Amniotic epithelial cell (primary cell): ENCODE data around the gene TAF1D.
"Not testable (repeated sequence)": the region's sequence is repeated elsewhere in the genome, so short reads cannot be mapped to it uniquely, and the experiment has no call there.

Experiments used
- DNase-seq: peaks from one replicate; pipeline ENCODE4 v3.0.0-alpha.2; 2010; ENCODE audit warnings: low read depth

Gene TAF1D, protein sequence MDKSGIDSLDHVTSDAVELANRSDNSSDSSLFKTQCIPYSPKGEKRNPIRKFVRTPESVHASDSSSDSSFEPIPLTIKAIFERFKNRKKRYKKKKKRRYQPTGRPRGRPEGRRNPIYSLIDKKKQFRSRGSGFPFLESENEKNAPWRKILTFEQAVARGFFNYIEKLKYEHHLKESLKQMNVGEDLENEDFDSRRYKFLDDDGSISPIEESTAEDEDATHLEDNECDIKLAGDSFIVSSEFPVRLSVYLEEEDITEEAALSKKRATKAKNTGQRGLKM

DNA sequence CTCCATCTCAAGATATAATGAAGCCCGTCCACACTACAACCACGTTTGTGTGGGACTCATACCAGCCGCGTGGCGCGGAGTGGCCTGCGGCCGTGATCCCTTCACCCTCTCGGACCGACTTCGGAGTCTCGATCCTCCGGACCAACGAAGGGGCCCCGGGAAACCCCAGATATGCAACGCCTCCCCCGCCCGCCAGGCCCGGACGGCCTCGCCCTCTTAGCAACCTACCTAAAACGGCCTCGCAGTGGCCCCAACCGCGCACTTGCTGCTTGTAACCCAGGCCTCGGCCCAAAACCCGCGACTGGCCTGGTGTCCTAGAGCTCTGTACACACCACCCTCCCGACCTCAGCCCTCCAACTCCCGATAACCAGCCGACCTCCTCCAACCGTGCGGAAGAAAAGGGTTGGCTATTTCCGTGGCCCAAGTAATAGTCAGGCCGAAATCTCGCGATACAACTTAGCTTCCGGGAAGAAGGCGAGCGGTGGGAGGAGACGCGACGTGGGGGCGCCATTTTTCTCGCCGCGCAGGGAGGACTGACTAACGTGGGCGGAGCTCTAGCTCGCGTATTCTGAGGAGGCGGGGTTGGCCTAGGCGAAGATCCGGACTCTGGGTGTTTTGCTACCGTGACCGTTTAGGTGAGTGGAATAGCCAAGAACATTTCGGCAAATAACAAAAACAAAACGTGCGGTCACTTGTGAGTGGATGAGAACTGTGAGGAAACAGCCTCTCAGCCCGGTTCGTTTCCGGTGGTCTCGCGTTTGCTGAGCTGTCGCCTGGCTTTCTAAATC is at the start of gene TAF1D, which contains the start of gene C11orf54:
TSS of gene TAF1D (minus strand) at position 402 of the 788 bp plus-strand sequence. CDS start 2,191 bp downstream, outside the sequence.
TSS of gene C11orf54 (plus strand) at position 579 of the 788 bp plus-strand sequence. CDS start 5,722 bp downstream, outside the sequence.
- DNase-seq: peak; percentile 96

DNA sequence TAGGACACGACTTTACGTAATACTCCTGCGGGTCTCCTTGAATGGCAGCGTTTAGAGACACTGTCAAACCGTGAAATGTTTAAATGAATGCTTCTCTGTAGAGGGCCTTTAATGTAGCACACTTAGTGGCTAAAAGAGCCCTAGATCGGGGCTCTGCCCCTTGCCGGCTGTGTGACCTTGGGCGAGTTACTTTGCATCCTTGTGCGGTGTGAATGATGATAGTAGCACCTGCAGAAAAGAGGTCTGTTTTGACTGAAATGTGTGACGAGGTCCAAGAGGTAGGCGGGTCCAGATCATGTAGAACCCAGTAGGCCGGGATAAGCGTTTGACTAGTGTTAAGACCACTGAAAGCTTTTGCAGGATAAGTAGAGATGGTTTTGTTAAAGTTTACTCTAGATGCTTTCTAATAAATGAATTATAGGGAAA is 43.7 kb upstream of the TAF1D start:
- peak; percentile 11 for DNase-seq

DNA sequence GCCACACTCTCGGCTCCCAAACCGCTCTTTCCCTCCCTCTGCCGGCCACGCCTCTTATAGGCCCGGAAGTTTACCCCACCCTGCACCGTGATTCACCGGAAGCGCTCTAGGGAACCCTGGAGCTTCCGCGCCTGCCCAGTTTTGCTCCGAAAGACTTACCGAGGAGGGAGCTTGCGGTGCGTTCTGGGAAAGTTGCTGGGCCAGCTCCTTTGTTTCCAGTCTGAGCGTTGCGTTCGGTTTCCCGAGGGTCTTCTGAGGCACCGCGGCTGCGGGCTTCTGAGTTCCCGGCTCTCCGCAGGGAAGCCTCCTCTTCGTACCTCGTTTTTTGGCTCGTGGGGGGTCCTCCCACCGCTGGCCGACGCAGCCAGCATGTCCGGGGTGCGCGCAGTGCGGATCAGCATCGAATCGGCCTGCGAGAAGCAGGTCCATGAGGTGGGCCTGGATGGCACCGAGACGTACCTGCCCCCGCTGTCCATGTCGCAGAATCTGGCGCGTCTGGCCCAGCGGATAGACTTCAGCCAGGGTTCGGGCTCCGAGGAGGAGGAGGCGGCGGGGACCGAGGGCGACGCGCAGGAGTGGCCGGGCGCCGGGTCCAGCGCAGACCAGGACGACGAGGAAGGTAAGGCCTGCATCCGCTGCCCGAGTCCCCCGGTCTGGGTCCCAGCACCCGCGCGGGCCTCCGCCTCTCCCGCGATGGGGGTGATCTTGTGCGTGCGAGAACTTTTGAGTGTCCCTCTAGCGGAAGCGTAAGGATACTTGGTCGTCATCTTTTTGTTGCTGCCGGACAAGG is 43.0 kb upstream of the TAF1D start, which contains the start of gene MED17:
TSS of gene MED17 (plus strand) at position 138 of the 790 bp plus-strand sequence. CDS start at position 370, 232 bp downstream.
- DNase-seq: peak; percentile 90

DNA sequence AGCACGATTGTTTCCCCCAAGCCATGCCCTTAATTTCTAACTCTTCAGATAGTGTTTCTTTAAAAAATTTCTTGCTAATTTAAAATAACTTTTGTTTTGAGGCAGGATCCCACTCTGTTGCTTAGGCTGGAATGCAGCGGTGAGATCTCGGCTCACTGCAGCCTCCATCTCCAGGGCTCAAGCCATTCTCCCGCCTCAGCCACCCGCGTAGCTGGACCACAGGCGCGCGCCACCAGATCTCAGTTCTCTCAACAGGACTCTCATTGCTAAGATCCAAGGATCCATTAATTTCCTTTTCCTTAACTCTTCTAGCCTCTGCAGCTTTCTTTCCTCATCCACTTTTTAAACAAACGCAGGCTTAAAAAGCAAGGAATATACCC is 42.5 kb upstream of the TAF1D start:
- no peak for DNase-seq

DNA sequence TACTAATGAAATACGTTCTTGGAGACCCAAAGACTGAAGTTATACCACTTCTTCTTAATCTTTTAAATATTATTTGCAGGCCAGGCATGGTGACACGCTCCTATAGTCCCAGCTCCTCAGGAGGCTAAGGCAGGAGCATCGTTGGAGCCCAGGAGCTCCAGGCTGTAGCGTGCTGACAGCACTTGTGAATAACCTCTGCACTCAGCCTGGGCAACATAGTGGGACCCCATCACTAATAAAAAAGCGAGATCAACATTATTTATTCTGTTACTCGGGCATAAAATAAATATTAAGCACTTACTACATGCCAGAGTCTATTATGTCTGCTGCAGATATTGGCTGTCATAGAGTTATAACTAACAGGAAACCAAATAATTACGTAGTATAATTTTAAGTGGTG is 42.1 kb upstream of the TAF1D start:
- no peak for DNase-seq

DNA sequence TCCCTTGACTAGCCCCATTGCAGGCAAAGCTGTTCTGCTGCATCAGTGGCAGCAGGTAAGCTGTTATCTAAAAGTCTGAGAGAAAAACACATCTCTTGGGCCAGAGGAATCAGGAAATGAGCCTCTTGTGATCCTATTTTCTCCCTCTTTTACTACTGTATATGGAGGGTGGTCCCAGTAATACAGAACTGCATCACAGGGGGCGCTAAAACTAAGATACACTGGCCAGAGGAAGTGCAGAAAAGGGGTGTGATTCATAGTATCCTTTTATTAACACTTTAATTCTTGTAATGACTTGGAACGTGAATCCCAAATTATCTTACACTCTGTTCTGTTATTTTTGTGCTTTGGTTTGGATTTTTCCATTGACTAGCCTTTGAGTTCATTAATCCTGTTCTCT is 34.0 kb upstream of the TAF1D start:
- no peak for DNase-seq

DNA sequence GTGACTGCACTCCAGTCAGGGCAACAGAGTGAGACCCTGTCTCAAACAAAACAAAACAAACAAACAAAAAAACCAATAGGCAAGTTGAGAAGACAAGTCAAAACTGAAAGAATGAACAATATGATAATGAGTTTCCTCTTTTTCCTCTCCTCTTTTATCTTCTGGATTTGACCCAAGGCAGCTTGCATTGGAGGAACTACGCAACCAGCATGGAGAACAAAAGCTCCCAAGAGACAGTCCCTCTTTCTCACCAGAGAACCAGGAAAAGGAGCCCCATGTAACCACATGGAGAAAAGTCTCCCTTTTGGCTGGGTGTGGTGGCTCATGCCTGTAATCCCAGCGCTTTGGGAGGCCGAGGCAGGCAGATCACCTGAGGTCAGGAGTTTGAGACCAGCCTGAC is 33.3 kb upstream of the TAF1D start:
- DNase-seq: not testable (repeated sequence)

DNA sequence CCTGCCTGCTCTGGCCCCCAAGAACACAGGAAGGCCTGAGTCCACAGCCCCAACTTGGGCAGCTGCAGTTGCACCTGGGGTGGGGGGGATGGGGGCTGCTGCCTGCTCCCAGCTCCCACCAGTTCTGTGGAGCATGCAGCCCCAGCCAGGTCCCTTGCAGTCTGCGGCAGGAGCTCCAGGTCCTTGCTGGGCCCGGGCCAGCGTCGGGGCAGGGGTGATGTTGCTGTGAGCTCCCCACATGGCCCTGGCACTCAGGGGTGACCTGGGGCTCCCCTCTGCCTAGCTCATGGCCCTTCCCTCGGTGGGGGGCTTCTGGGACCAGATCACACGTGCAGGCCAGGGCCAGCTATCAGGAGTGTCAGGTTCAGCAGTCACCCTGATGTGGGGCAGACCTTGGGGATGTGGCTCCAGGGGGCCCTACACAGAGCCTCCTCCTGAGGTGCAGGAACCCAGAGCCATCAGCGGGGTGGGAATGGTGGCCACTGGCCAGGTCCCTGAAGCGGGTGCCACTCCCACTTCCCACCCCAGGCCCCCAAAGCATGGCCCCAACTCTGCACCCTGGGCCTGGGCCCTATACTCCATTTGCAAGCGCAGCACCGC is 32.4 kb upstream of the TAF1D start:
- DNase-seq: no peak

DNA sequence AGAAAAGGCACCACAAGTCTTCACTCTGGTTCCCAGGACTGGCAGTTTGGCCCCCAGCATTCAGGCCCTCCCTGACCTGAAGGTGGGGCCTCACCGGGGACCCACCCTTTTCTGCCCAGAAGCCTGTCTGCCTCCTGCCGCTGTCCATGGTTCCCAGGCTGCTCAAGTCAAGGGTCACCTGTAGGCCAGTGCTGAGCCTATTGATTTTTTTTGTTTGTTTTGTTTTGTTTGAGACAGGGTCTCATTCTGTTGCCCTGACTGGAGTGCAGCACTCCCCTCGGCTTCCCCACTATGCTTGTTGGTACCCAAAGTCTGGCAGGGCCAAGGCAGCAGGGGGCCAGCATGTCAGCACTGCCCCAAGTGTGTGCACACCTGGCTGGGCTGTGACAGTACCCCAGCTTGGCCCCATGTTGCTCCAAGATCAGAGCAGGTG is 31.8 kb upstream of the TAF1D start:
- no peak for DNase-seq

DNA sequence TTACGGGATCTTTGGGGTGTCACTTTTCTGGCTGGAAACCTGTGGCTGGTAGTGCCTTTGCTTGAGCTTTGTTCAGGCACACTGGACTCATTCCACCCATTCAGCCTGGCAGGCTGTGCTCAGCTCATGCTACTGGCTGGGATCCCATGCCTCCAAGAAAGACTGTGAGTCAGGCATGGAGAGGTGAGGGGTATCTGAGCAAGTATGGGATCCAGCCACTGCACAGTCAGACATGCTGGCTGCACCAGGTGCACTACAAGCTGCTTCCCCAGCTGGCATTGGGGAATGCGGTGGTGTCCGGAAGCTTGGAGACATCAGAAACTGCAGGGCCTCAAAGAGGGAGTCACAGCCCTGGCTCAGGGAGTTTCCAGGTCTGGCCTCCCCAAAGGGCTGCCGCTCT is 30.8 kb upstream of the TAF1D start:
- DNase-seq: no peak

DNA sequence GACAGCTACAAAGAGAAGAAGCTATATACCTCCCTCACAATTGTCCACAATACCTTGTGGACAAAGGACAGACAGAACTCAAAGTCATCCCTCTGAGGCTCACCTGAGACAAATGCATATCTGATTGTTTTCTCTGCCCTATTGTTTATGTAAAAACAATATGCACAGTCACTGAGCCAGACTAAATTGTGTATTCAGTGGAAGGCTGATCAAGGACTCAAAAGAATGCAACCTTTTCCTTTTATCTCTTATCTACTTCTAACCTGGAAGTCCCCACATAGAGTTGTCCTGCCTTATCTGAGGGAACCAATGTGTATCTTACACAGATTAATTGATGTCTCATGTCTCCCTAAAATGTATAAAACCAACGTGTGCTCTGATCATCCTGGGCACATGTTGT is 28.9 kb upstream of the TAF1D start:
- no peak for DNase-seq

DNA sequence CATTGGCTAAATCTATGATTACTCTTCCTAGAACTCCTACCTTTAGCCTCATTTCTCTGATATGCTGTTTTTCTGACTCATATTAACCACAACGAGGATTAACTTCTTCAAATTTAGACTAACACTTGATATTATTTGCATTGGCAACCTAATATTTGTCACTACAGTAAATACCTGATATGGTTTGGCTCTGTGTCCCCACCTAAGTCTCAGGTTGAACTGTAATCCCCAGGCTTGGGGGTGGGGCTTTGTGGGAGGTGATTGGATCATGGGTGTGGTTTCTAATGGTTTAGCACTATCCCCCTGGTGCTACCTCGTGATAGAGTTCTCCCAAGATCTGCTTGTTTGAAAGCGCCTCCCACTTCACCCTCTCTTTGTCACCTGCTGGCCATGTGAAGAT is 25.7 kb upstream of the TAF1D start:
- DNase-seq: peak; percentile 9

DNA sequence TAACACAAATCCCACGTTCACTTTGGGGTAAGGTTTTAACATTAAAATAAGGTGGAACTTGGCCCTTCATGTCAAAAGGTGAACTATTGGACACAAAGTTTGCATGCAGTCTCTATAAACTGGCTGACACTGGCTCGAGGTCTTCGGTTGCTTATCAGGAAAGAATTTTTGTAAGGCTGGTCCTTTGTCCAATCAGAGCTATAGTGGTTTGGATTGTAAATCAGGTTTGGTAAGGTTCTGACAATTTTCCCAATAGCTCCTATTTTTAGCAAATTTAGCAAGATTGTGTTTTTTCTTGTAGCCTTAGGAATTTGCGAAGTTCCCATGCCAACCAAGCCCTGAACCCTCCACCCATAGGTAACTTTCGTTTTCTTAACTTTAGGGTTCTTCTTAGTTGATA is 25.2 kb upstream of the TAF1D start:
- DNase-seq: no peak

DNA sequence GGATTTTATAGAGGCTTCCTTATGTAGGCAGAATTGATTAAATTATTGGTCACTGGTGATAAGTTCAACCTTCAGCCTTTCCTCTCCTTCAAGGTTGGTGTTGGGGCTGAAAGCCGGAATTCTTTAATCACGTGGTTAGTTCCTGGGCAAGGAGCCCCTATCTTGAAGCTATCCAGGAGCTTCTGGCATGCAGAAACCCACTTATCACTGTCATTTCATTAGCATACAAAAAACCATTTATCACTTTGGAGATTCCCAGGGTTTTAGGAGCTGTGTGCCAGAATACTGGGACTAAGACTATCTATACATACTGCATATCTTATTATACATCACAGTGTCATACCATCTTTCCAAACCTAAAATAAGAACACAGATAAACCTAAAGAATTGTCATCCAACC is 24.3 kb upstream of the TAF1D start:
- peak; percentile 61 for DNase-seq

DNA sequence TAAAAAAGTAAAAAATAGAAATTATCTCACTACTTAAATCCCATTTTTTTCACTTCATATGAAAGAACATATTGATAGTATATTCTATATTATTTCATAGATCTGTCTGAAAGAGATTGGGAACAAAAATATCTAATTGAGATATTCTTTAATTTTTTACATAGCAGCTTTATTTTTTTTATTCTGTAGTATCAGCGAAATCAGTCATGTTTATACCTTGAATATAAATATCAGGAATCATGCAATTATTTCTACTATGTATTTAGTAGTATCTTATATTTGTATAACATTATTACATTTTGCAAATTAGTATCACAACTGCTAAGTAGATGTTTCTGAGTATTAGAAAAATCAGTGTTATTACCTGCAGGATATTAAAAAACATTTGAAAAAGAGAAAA is 20.6 kb upstream of the TAF1D start:
- no peak for DNase-seq

DNA sequence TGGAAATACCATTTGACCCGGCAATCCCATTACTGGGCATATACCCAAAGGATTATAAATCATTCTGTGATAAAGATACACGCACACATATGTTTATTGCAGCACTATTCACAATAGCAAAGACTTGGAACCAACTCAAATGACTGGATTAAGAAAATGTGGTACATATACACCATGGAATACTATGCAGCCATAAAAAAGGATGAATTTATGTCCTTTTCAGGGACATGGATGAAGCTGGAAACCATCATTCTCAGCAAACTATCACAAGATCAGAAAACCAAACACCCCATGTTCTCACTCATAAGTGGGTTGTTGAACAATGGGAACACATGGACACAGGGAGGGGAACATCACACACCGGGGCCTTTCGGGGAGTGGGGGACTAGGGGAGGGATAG is 17.8 kb upstream of the TAF1D start:
- DNase-seq: not testable (repeated sequence)

DNA sequence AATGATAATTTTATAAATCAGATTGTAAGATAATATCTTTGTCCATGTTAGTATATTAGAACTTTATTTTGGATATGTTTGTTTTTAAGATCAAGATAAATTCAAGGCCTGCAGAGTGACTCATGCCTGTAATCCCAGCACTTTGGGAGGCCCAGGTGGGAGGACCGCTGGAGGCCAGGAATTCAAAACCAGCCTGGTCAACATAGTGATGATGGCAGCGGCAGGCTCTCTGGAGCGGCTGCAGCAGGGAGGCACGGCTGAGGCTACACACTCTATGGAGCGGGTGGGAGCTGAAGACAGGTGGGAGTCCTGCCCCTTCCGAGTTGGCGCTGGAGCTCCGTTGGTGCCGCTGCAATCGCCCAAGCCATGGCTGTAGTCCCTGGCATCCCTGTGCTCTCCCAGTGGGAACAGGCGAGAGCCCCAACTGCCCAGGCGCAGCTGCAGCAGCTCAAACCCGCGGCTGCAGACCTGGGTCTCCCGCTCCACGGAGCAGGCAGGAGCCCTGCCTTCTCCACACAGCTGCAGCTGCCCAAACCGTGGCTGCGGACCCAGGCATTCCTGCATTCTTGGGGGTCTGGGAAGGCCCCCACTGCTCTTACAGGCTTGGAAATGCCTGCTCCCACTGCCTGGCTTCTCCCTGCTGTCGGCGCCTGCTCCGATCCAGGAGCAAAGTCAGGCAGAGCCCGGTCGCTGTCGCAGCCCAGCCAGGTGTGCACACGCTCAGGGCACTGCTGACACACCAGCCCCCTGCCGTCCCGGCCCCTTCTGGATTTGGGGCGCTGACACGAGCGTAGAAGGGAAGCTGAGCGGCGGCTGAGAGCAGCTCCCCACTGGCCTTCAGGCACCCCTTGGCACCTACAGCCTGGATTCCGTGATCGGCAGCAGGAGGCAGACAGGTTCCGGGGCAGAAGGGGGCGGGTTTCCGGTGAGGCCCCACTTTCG is 16.9 kb upstream of the TAF1D start:
- no peak for DNase-seq

DNA sequence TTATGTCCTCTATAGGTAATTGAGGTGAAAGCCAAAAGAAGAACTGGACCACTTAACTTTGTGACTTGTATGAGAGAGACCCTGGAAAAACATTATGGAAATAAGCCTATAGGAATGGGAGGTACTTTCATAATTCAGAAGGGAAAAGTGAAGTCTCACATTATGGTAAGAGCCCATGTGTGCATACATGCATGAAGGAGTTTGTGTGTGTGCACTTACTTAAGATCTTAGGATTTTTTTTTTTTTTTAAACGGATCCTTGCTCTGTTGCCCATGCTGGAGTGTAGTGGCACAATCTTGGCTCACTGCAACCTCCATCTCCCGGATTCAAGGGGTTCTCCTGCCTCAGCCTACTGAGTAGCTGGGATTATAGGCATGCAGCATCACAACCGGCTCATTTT is 16.0 kb upstream of the TAF1D start:
- DNase-seq: no peak

DNA sequence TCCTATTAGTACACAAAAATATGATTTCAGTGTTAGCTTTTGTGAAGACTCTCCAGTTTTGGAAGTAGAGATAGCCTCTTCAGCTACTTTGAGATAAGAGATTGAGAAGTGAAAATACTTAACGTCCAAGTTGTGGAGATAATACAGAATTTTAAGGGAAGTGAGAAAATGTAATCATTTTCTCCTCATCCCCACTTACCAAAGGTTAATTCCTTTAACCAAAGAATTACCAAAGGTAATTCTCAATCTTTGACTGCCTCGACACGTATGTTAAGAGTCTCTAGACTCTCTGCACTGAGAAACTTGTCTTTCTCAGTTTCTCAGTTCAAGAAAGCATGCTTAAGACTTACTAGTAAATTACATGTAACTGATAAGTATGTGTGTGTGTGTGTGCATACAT is 15.5 kb upstream of the TAF1D start:
- no peak for DNase-seq

DNA sequence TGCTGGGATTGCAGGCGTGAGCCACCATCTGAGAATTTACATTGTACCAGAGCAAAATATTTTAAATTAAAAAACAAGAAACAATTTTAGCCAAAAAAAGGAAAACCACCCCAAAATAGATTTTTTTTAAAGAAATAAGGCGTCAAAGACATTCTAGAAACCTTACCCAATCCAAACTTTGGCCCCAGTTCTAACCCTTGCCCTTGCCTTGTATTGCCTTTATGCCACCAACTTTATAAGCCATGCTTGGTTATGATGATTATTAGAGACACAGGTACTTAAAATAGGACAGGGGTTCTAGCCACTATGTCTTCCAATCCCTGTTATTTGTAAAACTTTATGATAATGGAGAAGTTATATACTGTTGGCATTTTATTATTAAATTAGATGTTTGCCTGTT is 11.9 kb upstream of the TAF1D start:
- no peak for DNase-seq

DNA sequence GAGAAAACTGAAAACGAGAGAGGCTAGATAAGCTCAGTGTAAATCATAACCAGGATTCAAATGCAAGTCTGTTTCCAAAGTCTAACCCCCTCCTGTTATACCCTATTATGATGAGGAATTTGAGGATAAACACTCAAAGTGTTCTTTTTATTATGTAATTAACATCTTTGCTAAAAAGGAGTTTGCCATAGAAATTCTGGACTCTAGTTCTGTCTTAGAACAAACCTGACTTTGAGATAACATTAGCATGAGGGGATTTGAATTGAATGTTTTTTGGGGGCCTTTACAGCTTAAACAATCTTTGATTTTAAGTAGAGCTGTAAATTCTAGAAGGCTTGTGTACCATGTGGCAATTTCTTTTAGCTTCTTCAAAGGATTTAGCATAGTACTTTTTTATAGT is 9.7 kb upstream of the TAF1D start:
- no peak for DNase-seq
